ENCODE measurements around the gene SMIM14. TPM values are rescaled to one million over a fixed set of nuclear protein-coding genes. Genes with fewer than 3 reads are reported as not detected.

Gene SMIM14
- total and polyA plus RNA-seq, 9 of the 15 experiments (the other 6 are each of a cell fraction or from before 2014, with no cell fraction given) = 0.98 to 3.7 (median 2.2) TPM

- no peak for TF ChIP-seq JUNB (CRISPR knock-in tag; conservative IDR thresholded peaks at IDR 0.05)
- TF ChIP-seq SETDB1 (IDR thresholded peaks at IDR 0.05; ENCODE audit: low read length) = no peak
- TF ChIP-seq PHF21A (IDR thresholded peaks at IDR 0.05; ENCODE audit: borderline replicate concordance, low read depth) = no peak
Measured at GRCh38 chr4:39649639-39650265, 11.1 kb upstream of the SMIM14 start (continued).

- ATAC-seq (no peak), DNase-seq (ENCODE audit: extremely low read depth in 1 of 4, low spot score in 3 of 4) (no peak), FAIRE-seq (no peak)
- Histone ChIP-seq H3K9ac (ENCODE audit: insufficient read depth in 1 of 2, low read depth in 2 of 2, low read length in 2 of 2) (no peak overlapping the region), H3K9me1 (ENCODE audit: control insufficient read depth, insufficient read depth, low read length) (no peaks in the 10 kb centered on the region), H3K4me3 (no peak overlapping the region), H4K20me1 (replicated peaks; ENCODE audit: control insufficient read depth, insufficient read depth, low read length) (no peaks in the 10 kb centered on the region), H3K9me3 (replicated peaks; ENCODE audit: control insufficient read depth, insufficient read depth, low read depth, low read length) (no peaks in the 10 kb centered on the region), H3K27ac (ENCODE audit: extremely low read depth, low read depth, low read length) (no peak overlapping the region), H3K4me2 (ENCODE audit: insufficient read depth, low read length) (no peak overlapping the region), H3K36me3 (ENCODE audit: control insufficient read depth, insufficient read depth, low read length) (no peaks in the 10 kb centered on the region), H3K4me1 (replicated peaks in 1 of 2; ENCODE audit: control insufficient read depth in 2 of 2, insufficient read depth in 2 of 2, low read length in 2 of 2) (no peaks in the 10 kb centered on the region; a peak in 1 of 5 replicates), H3K27me3 (ENCODE audit: control insufficient read depth in 2 of 2, insufficient read depth in 2 of 2, low read length in 2 of 2) (no peaks in the 10 kb centered on the region), H2AFZ (ENCODE audit: low read depth, low read length) (no peak overlapping the region), H3K79me2 (ENCODE audit: control insufficient read depth, insufficient read depth, low read length) (no peaks in the 10 kb centered on the region)
- ChIA-PET POLR2A (interaction anchor here (2.7 kb wide), 1 partner anchor 10 kb away, joined by 14 read pairs; the partner anchor contains the start of gene SMIM14), CTCF (ENCODE audit: low intra/inter-chr PET ratio) (no interaction called here)
- intact Hi-C loops (cut with micrococcal nuclease) = no loop called here
- 24% methylated on average over 6 of the region's 6 CpGs for WGBS (ENCODE audit: insufficient coverage, low coverage, missing lambda C conversion rate)
- no TSS peak for BruUV-seq (replicated peaks)
- in situ Hi-C loops (cut with MboI) = no loop called here
- no peak for TF ChIP-seq ZZZ3 (IDR thresholded peaks at IDR 0.05)
- no peak for TF ChIP-seq TSC22D4 (tag; IDR thresholded peaks at IDR 0.05)
- TF ChIP-seq NFIC (IDR thresholded peaks at IDR 0.05) = no peak
- no peak for TF ChIP-seq ZFP30 (CRISPR knock-in tag; IDR thresholded peaks at IDR 0.05; ENCODE audit: borderline replicate concordance)
- TF ChIP-seq ZNF41 (CRISPR knock-in tag; conservative IDR thresholded peaks at IDR 0.05) = no peak
- no peak for TF ChIP-seq ZFP1 (CRISPR knock-in tag; IDR thresholded peaks at IDR 0.05)
- TF ChIP-seq ETS1 (conservative IDR thresholded peaks at IDR 0.05; ENCODE audit: control insufficient read depth, low read depth, low read length) = no peak
- TF ChIP-seq, protein P1, sequence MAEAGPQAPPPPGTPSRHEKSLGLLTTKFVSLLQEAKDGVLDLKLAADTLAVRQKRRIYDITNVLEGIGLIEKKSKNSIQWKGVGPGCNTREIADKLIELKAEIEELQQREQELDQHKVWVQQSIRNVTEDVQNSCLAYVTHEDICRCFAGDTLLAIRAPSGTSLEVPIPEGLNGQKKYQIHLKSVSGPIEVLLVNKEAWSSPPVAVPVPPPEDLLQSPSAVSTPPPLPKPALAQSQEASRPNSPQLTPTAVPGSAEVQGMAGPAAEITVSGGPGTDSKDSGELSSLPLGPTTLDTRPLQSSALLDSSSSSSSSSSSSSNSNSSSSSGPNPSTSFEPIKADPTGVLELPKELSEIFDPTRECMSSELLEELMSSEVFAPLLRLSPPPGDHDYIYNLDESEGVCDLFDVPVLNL (CRISPR knock-in tag; IDR thresholded peaks at IDR 0.05; ENCODE audit: low read depth) = no peak
Measured at GRCh38 chr4:39648827-39649558, 10.3 kb upstream of the SMIM14 start.

Measured in K562 (cell line).